DMS53 (cell line): Measurements from ENCODE around the gene RPS6KA4.

Source experiments
- DNase-seq: peaks from one replicate; lab custom pipeline; 2025; lab: John Stamatoyannopoulos, UW

Gene RPS6KA4

DNA sequence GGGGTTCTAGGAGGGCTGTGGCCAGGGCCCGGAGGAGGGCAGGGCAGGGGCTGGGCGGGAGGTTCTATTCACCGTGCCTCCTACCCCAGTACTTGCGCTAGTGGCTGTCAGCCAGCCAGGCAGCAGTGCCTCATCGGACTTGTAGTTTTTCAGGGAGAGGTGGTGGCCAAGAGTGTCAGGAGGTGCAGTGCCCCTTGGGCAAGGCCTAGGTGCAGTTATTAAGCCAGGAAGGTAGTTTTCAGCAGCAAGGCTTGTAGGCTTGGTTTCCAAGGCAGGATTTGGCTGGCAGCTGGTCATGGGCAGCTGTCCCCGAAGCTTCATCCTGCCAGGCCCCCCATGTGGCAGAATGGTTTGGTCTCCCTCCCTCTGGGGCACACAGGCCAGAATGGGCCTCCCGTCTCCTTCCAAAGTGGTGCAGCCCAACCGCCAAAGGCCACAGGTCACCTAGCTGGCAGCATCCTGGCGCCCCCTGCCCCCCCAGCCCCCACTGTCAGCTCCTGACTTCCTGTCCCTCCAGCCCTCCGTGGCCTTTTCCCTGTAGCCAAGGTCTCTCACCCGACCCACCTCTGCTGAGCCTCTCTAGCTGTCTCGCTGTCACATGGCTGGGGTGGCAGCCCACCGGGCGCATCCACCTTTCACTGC lies 10.5 kb upstream of the RPS6KA4 start:
- DNase-seq, result no peak

DNA sequence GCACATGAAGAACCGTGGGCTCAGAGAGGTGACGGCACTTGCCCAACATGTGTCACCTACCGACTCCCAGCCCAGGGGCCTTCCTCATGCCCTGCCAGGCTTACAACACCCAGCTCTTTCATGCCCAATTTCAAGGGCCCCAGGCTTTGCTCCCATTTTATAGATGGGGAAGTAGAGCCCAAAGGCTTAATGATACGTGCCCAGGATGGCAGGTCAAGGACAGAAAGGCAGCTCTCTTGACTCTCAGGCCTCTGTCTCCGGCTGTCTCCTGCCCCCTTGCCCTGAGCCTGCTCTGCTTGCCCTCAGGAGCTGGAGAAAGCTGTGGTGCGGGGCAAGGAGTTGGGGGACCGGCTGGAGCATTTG lies 10.0 kb upstream of the RPS6KA4 start:
- DNase-seq, result no peak

DNA sequence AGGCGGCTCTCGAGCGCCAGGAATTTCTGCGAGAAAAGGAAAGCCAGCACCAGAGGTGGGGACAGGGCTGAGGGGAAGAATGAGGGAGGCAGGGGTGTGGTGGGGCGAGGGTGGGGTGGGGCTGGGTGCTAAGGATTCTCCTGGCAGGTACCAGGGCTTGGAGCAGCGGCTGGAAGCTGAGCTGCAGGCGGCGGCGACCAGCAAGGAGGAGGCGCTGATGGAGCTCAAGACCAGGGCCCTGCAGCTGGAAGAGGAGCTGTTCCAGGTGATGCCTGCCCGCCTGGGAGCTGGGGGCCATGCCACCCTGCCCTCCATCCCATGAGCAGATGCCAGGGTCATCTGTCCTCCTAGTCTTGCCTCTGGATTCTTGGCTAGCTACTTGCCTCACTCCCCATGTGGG lies 9.6 kb upstream of the RPS6KA4 start:
- DNase-seq, result no peak

DNA sequence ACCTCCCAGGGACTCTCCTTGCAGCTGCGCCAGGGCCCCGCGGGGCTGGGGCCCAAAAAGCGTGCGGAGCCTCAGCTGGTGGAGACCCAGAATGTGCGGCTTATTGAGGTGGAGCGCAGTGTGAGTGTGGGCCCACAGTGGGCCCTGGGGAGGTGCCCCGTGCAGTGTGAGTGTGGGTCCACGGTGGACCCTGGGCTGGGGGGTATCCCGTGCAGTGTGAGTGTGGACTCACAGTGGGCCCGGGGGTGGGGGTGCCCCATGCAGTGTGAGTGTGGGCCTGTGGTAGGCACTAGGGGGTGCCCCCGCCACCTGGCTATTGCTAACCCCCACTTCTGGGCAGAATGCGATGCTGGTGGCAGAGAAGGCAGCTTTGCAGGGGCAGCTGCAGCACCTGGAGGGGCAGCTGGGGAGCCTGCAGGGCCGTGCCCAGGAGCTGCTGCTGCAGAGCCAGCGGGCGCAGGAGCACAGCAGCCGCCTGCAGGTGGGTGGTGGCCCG lies 7.8 kb upstream of the RPS6KA4 start:
- DNase-seq, result no peak

DNA sequence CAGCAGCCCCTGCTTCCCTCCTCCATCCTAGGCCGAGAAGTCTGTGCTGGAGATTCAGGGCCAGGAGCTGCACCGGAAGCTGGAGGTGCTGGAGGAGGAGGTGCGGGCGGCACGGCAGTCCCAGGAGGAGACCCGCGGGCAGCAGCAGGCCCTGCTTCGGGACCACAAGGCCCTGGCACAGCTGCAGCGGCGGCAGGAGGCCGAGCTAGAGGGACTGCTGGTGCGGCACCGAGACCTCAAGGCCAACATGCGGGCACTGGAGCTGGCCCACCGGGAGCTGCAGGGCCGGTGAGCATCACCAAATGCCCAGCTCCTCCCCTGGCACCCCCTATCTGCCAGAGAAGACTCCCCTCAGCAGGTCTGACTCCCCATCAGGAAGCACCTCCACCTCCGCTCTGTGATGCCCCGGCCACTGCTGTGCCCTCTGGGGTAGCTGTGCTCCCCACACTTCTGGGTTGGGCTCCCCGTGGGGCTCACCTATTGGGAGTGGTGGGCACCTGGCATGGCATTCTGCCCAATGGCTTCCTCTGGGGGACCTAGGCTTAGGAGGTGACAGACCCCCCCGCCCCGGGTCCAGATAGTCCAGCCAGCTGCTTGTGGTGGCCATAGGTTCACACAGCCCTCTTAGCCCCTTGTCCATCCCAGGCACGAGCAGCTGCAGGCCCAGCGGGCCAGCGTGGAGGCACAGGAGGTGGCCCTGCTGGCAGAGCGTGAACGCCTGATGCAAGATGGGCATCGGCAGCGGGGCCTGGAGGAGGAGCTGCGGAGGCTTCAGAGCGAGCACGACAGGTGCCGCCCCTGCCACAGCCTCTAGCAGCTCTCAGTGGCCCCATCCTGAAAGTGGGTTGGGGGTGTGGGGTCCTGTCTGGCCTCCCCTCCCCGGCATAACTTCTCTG lies 6.6 kb upstream of the RPS6KA4 start:
- DNase-seq, result peak; percentile 77

DNA sequence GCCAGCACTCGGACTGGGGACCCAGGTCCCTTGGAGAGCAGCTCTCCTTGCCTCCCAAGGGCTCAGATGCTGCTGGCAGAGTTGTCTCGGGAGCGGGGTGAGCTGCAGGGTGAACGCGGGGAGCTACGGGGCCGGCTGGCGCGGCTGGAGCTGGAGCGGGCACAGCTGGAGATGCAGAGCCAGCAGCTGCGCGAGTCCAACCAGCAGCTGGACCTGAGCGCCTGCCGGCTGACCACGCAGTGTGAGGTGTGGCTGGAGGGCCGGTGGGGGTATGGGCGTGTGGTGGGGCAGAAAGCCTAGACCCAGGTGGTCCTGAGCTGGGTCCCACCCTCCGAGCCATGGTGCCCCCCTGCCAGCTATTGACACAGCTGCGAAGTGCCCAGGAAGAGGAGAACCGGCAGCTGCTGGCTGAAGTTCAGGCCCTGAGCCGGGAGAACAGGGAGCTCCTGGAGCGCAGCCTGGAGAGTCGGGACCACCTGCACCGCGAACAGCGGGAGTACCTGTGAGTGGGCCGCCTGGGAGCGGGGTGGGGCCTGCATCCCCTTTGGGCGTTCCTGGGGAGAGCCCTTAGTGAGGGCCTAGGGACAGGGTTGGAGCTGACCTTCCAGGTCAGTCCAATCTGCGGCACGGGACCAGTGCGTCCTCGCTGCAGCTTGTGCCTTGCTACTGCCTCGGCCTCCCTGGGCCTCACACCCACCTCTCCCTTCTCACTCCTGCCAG lies 5.8 kb upstream of the RPS6KA4 start:
- DNase-seq, result peak; percentile 82

DNA sequence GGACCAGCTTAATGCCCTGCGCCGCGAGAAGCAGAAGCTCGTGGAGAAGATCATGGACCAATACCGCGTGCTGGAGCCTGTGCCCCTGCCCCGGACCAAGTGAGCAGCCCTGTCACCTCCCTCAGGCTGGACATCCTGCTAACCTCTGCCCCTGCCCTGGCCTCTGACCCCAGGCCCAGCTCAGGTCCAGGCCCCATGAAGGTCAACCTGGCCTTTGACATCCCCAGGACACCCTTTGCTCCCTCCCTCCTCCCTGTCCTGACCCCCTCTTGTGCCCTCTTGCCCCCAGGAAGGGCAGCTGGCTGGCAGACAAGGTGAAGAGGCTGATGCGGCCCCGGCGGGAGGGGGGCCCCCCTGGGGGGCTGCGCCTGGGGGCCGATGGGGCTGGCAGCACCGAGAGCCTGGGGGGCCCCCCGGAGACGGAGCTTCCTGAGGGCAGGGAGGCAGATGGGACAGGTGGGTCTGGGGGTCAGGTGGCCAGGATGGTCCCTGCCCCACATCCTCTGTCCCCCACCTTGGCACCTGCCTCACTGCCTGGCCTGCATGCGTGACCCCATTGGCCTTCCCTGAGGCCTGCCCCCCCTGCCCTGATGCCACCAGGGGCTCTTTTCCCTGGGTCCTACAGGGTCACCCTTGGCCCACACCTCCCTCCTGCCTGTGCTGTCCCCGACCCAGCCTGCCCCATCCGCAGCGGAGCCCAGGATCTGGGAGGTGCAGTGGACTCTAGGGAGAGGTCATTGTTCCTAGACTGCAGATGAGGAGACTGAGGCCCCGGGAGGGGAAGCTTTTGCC lies 5.1 kb upstream of the RPS6KA4 start:
- DNase-seq, result no peak

DNA sequence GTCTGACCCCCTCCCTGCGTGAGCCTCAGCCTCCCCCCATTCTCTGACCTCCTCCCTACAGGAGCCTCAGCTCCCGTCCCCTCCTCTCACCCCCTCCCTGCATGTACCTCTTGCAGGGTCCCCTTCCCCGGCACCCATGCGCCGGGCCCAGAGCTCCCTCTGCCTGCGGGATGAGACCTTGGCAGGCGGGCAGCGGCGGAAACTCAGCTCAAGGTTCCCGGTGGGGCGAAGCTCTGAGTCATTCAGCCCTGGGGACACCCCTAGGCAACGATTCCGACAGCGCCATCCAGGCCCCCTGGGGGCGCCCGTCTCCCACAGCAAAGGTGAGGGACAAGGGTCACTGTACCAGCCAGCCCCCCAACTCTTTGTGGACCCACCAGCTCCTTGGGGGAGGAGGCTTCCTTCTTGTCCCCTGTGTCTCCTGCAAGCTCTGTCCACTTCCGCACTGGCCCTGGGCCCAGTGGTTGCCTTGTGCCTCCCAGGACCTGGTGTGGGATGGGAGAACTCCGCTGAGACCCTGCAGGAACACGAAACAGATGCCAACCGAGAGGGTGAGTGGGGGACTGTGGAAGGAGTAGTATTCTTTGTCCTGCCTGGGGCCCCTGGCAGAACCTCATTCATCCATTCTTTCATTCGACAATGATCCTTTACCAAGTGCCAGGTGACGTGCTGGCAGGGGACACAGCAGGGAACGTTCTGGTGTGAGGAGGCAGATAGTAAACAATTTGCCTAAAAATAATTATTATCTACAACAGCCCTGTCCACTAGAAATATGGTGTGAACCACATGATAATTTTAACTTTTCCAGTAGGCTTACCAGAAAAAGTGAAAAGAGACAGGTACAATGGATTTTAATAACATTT lies 3.7 kb upstream of the RPS6KA4 start:
- peak; percentile 92 for DNase-seq

DNA sequence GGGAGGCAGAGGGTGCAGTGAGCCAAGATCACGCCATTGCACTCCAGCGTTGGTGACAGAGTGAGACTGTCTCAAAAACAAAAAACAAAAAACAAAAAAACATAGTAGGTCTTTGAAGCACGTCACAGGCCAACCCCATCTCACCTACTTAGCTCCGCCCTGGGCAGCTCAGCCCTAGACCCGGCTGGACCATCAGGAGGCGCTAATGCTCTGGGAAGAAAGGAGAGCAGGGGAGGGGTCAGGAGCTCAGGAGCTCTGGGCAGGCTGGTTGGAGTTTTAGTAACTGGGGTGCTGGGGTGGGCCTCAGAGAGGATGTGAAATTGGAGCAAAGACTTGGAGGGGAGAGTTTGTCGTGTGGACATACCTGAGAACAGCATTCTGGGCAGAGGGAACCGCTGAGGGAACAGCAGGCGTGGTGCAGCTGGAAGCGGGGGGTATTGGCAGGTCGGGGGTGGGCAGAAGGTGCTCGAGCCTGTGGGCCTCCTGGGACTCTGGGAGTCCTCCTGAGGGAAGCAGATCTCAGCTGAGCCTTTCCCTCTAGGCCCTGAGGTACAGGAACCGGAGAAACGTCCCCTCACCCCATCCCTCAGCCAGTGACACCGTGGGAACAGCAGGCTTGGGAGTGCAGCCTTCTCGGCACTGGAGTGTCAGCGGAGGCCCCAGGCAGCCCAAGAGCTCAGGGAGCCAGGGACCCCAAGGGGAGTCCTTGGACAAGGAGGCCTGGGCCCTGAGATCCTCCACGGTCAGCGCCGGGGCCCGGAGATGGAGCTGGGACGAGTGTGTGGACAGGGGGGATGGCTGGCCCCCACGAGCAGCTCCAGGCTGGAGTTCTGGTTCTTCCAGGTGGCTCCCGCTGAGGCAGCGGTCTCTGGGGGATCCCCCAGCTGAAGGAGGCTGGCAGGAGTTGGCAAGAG lies 2.2 kb upstream of the RPS6KA4 start:
- DNase-seq, result peak; percentile 72

DNA sequence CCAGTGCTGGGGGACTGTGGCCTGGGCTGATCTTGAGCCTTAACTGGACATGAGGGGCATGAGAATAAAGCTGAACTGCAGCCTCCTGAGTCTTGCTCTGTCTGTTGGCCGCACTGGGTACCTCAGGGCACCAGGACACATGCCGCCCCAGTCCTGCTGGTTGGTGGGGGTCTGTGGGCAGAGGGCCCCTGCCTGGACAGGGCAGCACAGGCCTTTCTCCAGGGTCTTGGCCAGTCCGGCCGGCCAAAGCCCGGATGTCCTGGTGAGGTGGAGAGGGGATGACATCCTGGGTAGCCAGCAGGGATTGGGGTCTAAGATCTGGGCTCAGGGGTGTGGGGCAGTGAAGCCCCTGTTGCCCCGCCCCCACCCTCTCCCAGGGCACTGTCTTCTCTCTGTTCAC lies 1.5 kb upstream of the RPS6KA4 start:
- DNase-seq, result no peak

DNA sequence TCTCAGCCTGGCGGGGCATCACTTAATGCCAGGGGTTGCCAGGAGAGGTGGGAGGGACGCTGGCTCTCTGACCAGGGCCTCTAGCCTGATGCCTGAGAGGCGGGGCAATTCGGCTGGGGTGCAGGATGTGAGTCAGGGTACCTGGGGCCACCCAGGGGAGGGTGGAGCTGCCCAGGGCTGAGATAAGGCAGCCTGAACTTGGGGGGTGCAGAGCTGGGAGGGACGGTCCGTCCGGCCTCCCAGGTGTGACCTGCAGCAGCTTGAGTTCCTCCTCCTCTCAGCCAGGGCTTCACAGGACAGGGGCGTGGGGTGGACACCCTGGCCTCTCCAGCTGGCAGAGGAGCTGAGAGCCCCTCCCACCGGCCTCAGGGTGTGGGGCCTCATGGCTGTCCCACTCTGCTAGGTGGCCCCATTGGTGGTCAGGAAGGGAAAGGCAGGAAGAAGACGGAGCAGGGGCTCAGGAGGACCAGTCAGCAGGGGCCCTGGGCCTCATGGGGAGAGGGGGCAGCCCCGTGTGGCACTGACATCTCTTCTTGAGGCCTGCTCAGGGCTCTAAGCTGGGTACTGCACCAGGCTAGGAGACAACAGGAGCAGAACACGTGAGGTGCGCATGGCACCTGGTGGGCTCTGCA lies 942 bp upstream of the RPS6KA4 start:
- no peak for DNase-seq

DNA sequence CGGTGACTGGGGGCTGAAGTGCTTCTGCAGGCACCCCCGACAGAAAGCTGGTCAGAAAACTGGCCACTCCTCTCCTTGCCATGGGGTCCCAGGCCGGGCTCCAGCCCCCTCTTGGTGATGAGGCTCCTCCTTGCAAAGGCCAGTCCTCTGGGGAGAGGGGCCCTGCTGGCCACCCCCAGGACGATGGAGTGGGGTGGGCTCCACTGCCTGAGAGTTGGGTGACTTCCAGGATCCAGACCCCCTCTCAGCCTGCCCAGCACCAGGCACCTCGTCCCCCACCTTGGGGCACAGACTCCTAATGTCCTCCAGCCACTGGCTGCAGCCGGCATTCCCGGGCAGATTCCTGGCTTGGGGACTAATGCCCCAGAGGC lies 441 bp upstream of the RPS6KA4 start:
- DNase-seq, result no peak

DNA sequence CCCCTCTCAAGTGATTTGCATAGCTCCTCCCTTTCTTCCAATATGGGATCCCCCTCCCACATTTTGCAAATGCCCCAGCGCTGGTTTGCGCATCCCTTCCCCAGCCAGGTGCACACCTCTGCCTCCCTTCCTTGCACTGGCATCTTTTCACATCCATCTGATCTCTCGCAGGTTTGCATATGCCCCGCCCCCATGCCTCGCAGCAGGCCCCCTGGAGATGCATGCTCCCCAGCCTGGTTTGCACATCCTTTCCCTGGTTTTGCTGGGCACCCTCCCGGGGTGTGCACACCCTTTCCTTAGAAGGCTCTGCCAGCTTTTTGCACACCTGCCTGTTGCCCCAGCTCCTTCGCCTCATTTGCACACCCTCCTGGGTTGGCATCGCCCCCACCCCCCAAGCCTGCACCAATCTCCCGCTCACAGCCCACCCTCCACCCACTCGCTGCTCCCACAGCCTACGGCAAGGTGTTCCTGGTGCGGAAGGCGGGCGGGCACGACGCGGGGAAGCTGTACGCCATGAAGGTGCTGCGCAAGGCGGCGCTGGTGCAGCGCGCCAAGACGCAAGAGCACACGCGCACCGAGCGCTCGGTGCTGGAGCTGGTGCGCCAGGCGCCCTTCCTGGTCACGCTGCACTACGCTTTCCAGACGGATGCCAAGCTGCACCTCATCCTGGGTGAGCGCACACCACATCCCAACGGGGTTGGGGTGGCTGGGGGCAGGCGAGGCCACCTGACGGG lies 917 bp downstream of the RPS6KA4 start:
- DNase-seq, result no peak

DNA sequence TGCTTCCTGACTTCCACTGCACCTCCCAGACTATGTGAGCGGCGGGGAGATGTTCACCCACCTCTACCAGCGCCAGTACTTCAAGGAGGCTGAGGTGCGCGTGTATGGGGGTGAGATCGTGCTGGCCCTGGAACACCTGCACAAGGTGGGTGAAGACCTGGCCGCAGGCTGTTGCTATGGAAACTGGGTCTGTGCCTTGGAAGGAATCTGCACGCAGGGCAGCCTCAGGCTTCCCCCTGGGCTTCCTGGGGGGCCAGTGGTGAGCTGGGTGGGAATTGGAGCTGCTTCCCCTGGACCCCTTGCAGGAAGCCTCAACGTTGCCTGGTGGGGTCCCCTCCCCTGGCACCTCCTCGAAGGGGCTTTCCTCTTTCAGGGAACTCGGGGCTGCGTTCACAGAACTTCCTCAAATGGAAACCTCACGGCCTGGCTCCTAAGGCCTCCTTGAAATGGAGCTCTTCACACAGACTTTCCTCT lies 1.5 kb downstream of the RPS6KA4 start:
- no peak for DNase-seq

DNA sequence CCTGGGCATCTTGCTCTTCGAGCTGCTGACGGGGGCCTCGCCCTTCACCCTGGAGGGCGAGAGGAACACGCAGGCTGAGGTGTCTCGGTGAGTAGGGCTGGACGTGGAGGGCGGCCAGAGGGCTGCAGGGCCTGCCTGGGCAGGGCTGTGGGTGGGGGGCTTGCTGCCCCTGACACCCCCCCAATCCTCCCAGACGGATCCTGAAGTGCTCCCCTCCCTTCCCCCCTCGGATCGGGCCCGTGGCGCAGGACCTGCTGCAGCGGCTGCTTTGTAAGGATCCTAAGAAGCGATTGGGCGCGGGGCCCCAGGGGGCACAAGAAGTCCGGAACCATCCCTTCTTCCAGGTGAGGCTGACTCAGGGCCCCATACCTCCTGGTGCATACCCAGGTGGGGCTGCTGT lies 2.7 kb downstream of the RPS6KA4 start:
- no peak for DNase-seq

DNA sequence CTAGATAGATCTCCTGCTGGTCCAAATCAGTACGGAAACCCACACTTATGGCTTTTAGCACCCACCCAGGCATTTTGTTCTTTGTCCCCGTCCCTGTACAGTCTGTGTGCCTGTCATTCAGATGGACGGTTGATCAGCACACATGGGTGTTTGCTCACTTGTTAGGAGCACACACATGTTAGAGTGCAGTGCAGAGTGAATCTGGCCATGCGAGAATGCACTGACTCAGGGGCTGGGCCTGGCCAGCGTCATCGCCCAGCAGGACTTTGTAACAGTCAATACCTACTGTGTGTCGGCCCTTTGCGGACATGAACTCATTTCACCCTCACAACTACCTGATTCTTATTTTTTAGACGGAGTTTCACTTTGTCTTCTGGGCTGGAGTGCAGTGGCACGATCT lies 3.4 kb downstream of the RPS6KA4 start:
- no peak for DNase-seq

DNA sequence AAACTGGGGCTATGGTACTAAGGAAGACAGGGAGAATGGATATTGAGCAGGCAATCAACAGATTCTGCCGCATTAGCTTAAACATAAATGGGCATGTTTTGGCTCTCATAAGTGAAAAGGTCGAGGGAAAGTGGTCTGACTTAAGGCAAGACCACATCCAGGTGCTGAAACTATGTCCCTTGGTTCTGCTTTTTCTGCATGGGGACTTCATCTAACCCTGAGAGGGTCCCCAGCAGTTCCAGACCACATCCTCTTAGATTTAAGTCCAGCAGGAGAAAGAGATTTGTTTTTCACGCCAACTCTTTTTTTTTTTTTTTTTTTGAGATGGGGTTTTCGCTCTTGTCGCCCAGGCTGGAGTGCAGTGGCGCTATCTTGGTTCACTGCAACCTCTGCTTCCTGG lies 5.5 kb downstream of the RPS6KA4 start:
- DNase-seq, result no peak

DNA sequence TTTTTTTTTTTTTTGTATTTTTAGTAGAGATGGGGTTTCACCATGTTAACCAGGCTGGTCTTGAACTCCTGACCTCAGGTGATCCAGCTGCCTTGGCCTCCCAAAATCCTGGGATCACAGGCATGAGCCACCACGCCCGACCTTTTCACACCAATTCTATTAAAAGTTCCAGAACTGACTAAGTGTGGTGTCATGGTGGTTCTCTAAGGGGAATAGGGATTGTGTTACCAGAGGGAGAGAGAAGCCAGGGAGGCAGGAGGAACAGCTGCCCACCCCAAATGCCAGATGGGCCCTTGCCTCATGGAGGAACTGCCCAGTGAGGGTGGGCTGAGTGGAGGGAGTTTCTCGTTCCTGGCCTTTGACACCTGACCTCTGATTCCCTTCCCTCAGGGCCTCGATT lies 5.9 kb downstream of the RPS6KA4 start:
- no peak for DNase-seq

DNA sequence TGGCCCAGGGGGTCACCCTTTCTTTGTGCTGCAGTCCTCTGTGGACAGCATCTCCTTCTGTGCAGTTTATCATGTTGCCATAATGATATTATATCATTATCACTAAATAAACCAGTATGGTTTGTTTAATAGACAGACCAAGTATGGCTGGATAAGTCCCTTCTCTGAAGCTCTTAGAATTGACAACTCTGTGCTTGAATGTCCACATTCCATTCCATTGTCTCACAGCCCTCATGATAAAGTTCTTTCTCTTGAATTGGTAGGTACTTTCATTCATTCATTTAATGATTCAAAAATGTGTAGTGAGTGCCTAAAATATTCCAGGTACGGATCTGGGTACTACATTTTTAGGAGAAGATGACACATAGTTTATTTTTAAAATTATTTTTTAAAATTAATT lies 7.8 kb downstream of the RPS6KA4 start:
- no peak for DNase-seq
